ENCODE measurements around the gene NRARP.

NRARP gene

DNA sequence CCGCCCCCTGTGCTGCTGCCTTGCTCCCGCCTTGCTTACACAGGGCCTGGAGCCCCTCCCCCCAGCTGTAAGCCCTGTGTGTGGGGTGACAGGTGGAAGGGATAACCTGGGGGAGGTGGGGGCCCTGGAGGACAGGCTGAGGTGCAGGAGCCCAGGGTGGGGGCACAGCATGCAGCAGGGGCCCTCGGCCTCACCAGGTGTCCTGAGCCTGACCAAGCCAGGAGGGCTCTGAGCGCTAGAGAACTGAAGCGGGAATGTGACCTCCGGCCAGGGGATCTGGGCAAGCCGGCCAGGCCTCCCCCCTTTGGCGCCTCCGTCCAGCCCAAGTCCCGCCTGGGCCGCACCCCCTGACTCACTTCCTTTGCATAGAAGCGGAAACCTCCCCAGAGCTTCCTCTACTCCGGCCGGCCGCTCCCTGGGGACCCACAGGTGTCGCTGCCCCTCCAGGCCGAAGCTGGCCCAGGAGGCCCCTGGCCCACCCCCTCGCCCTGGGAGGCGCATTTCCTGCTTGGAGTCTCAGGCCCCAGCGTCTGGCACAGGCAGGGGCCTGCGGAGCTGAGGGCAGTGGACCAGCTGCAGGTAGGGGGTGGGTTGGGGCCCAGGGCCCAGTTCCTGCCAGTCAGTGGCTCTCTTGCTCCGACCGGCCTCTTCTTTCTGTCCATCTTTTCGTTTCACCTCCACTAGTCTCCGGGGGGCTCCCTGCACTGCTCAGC lies 24.6 kb downstream of the NRARP start, which contains the start of gene TOR4A:
Gene TOR4A (plus strand): TSS at position 398 of the 713 bp plus-strand sequence. CDS start 964 bp downstream, outside the sequence.
- peak; percentile 76 for DNase-seq (ENCODE audit: low read depth, low spot score)

DNA sequence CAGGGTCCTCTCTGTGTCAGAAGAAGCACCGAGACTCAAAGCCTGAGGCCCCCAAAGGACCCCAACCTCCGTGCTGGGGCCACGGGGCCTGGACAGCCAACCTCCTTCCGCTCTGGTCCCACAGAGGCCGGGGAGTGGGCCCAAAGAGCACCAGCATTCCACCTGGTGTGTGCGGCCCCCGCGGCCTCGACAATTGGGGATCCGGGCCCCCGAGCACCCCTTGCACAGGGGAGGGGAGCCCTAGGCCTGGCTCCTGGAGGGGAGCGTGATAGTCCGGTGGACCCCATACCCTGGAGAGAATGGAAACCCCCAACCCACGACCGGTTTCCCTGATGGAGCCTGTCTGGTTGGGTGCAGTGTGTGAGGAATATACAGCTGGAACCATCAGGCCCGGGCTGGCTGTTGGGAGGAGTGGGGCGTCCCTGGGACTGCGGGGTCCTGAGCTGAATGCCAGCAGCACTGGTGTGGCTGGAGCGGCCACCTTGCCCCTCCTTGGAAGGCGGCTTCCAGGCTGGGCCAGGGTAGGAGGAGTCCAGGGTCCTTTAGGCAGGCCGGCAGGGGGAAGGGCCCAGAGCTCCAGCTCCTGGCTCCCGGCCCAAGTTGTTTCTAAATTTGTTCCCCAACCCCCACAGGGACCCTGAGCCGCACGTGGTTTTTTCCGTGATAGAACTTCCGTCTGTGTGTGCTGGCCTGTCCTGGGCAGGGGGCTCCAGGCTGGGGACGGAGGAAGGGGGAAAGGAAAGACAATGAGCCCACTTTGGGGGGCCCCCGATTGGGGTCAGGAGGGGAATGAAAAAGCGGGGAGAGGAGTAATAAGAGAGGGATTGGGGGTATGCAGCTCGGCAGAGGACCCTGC lies 25.4 kb downstream of the NRARP start:
- peak; percentile 60 for DNase-seq (ENCODE audit: low read depth, low spot score)

DNA sequence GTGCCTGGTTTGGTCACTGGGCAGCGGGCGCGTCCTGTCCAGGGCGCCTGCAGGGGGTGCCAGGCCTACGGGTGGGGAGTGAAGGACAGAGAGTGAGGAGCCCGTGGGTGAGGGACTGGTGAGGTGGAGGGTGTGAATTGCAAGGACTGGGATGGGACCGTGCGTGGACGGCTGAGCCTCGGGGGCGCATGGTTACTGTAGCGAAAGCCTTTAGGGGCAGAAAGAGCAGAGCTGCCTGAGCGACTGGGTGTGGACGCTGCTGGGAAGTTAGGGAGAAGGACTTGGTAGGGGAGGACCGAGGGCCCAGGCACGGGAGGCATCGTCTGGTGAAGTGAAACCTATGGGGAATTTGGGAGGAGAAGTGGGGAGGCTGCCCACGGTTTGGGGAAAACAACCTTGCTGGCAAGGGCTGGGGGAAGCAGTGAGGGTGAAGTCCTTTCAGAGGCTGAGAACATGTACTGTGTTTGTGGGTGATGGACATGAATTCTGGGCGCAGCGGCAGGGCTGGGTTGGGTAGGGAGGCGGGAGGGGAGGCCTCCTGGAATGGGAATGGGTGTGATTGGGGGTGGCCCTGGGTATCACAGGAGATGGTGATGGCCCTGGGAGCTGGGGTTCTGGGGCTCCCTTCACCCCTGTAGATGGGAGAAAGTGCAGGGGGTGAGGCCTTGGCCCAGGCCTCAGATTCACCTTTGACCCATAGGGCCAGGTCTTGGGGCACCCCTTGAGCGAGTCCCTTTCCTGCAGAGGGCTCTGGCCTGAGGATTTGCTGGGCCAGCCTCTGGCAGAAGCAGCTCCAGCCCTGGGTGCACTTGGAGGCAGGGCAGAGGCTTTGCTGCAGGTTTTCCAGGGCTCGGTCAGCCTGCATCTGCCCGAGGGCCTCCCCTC lies 26.2 kb downstream of the NRARP start:
- DNase-seq (ENCODE audit: low read depth, low spot score), result no peak

DNA sequence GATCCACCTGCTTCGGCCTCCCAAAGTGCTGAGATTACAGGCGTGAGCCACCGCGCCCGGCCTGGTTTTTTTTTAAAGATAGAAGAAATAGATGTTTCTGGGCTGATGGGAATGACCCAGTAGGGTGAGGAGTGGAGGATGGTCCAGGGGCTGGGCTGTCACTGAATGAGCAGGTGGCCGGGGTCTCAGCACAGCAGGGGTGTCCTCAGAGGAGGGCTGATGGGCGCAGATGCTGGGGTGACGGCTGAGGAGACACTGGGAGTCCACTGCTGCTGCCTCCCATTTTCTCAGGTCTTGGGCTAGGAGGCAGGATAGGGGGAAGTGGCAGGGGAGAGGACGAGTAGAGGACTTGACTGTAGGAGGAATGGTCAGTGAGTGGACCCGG lies 26.9 kb downstream of the NRARP start:
- DNase-seq (ENCODE audit: low read depth, low spot score), result no peak

DNA sequence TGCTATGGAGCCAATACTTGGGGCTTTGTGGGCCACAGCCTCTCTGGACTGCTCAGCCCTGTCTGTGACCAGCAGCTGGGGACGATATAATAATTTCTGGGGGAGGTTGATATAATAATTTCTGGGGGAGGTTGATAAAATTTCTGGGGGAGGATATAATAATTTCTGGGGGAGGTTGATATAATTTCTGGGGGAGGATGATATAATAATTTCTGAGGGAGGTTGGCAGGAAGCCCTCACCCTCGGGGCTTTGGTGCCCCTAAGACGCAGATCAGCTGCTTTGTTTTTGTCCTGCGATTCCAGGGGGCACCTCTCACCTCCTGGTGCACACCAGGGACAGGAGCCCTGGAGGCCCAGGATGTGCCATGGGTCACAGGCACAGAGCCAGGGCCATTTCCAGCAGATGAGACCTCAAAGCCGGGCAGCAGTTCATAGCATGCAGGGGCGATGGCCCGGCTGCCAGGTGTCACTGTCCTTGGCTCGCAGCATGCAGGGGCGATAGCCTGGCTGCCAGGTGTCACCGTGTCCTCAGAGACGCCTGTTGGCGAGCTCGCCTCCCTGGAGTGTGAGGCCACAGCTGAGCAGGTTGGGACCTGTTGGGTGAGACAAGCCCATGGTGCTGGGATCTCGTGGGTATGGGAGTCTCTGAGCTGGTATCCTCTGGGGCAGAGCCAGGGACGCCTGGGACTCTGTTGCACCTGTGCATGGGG lies 28.3 kb downstream of the NRARP start:
- DNase-seq (ENCODE audit: low read depth, low spot score), result no peak

DNA sequence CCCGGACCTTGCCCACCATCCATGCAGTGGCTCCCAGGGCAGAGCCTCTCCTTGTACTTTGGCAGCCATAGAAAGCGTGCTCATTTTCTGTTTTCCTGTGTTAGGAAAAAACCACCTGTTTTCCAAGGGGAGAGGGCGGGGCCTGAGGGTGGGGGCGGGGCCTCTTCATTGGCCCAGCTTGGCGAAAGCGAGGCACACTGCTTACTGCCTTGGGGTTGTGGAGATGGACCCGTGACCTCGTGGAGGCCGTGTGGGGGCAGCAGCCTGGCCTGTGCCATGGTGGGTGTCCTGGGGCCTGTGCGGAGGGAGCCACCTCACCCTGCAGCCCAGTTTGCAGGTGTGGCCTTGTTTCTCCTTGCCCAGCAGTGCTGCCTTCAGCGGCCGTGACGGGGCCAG lies 29.0 kb downstream of the NRARP start:
- DNase-seq (ENCODE audit: low read depth, low spot score), result no peak

DNA sequence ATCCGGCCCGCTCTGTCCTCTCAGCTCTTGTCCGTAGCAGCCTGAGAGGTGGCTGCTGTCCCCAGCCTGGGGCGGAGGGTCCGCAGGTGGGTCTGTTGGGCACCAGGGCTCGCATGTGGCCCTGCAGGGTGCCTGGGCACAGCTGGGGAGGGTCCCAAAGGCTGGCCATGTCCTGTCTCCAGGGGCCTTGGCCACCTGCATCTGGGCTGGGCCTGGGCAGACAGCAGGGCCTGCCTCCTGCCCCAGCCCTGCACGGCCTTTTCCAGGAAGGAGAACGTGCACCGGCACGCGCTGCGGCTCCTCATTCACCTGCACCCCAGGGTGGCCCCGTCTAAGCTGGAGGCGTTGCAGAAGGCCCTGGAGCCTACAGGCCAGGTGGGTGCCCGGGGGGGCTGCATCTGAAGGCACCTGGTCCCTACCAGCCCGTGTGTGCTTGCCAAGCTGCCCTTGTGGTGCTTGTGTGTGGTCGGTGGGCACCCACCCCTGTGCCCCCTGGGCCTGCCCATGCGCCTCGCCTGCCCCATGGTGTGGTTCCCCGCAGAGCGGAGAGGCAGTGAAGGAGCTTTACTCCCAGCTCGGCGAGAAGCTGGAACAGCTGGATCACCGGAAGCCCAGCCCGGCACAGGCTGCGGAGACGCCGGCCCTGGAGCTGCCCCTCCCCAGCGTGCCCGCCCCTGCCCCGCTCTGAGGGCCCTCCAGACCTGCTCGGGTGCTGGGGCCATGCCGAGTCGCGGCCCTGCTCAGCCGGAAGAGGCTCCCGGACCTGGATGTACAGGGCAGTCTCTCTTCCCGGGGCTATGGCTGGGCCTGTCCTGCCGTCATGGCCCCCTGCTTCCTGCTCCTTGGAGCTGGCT lies 29.6 kb downstream of the NRARP start:
- no peak for DNase-seq (ENCODE audit: low read depth, low spot score)

DNA sequence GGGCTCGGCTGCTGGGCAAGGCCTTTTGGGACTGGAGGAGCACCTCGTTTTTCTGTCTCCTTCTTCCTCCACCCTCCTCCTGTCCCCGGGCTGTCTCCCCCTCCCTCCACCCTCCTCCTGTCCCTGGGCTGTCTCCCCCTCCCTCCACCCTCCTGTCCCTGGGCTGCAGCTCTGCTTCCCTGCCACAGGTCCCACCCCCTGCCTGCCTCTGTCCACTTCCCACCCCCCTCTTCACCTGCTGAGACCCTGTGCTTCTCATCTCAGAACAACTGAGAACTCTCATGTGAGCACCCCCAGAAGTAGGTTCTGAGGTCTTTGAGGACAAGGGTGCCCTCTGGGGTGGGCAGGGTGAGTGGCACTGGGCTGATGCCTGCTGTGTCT lies 30.4 kb downstream of the NRARP start:
- DNase-seq (ENCODE audit: low read depth, low spot score), result no peak

GRCh38 chr9:137270929-137271695 lies 31.0 kb downstream of the NRARP start:
- no peak for DNase-seq (ENCODE audit: low read depth, low spot score)

- DNase-seq (ENCODE audit: low read depth, low spot score), result no peak
Observed at GRCh38 chr9:137269231-137269772, 32.8 kb downstream of the NRARP start.

DNA sequence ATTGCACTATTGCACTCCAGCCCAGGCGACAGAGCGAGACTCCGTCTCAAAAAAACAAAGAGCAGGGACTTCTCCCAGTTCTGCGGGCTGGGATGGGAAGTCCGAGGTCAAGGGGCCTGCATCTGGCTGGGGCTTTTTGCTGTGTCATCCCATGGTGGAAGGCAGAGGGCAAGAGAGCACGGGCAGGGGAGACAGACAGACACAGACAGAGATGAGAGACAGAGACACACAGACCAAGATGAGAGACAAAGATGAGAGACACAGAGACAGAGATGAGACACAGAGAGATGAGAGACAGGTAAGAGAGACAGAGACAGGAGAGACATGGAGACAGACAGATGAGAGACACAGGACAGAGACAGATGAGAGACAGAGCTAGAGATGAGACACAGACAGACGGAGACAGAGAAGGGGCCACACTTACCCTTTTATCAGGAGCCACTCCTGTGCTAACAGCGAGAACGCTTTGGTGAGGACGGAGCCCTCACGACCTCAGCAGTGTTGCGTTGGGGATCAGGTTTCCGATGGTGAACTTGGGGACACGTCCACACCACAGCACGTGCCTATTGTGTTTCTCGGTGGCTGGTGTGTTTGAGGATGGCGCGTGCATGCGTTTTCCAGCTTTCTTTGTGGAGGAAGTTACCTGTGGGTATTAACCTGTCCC lies 33.4 kb downstream of the NRARP start:
- no peak for DNase-seq (ENCODE audit: low read depth, low spot score)

GRCh38 chr9:137267933-137268355 lies 34.1 kb downstream of the NRARP start:
- DNase-seq (ENCODE audit: low read depth, low spot score), result no peak

DNA sequence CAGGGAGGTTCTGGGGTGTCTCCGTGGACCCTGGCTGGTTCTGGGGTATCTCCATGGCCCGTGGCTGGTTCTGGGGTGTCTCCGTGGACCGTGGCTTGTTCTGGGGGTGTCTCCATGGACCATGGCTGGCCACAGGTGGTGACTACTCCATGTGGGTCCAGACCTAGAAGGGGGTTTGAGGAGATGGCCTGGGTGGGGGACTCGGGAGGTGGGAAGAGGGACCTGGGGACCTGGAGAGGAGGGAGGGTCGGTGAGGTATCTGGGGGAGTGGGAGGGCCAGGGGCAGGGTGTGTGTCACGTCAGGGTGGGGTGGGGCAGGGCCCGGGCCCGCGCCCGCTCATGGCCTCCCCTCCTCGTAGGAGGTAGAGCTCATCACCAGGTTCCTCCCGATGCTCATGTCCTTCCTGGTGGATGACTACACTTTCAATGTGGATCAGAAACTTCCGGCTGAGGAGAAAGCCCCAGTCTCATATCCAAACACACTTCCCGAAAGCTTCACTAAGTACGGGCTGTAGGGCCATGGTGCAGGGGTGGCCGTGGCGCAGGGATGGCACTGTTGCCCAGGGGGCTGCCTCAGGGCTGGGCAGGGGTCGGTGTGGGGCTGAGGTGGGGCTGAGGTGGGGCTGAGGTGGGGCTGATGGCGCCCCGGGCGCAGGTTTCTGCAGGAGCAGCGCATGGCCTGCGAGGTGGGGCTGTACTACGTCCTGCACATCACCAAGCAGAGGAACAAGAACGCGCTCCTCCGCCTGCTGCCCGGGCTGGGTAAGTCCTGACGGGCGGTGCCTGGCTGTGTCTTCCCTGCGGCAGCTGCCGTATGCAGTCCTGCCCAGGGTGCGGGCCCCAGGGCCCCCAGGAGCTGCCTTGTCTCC lies 35.3 kb downstream of the NRARP start:
- DNase-seq (ENCODE audit: low read depth, low spot score), result no peak

DNA sequence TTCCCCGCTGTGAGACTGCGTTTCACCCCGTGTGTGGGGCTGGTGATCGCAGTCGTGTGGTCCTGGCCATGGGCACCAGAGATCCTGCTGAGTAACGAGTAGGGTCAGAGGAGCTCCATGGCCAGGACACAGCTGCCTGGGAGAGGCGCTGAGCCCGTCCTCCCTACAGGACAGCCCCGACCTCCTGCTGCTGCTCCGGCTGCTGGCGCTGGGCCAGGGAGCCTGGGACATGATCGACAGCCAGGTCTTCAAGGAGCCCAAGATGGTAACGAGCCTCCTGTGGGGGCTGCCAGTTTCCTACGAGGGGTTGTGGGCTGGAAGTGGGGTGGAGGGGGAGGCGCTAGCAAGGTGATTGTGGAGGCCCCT lies 35.9 kb downstream of the NRARP start:
- DNase-seq (ENCODE audit: low read depth, low spot score), result no peak

DNA sequence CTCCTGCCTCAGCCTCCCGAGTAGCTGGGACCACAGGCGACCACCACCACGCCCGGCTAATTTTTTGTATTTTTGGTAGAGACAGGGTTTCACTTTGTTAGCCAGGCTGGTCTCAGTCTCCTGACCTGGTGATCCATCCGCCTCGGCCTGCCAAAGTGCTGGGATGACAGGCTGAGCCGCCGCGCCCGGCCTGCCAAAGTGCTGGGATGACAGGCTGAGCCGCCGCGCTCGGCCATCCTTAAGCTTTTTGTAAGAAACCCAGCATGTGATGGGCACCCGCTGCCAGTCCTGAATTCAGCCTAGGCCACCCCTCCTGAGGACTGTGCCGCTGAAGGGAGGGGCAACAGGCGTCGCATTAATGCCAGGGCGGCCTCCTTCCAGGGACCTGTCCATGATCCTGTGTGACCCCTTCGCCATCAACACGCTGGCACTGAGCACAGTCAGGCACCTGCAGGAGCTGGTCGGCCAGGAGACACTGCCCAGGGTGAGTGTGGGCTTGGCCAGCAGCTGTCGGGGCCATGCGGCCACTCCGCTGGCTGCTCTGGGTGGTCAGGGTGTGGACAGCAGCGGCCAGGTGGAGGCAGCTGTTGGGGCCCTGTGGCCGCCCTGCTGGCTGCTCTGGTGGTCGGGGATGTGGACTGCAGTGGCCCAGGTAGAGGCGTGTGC lies 36.4 kb downstream of the NRARP start:
- no peak for DNase-seq (ENCODE audit: low read depth, low spot score)

DNA sequence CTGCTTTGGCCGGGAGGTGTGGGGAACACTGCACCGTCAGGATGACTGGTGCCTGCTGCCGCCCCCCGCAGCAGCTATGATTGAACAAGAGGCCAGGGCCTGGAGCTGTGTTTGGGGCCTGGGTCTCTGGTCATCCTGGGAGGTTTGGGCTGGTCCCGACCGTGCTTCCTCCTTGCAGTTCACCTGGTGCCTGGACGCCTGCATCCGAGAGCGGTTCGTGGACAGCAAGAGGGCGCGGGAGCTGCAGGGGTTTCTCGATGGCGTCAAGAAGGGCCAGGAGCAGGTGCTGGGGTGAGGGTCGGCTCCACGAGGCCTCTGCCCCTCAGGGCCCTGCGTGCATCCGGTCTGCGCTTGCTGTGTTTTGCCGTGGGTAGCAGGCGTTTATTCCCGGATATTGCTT lies 38.0 kb downstream of the NRARP start:
- DNase-seq (ENCODE audit: low read depth, low spot score), result no peak

GRCh38 chr9:137263506-137263905 lies 38.6 kb downstream of the NRARP start:
- DNase-seq (ENCODE audit: low read depth, low spot score), result no peak

Measured in ELF-1 (cell line).